Left renal pelvis (tissue), 4 donors: Measurements from ENCODE around the gene SRL. TPM values are rescaled to one million over a fixed set of nuclear protein-coding genes. Genes with fewer than 3 reads are reported as not detected.
A peak's percentile ranks its signal among the peaks of the same experiment; 100 is the strongest.

ENCODE experiments used
- DNase-seq, 4 donors: peaks; one replicate each; pipeline ENCODE4 v3.0.0-alpha.2; 2013; ENCODE audit warnings: low read depth in 4 of 4, low spot score in 3 of 4
- polyA plus RNA-seq, 4 donors: library from polyadenylated mRNA; unstranded; fragments of 120-200 nt; gene quantifications; one replicate each; pipeline ENCODE4 v1.2.1, GENCODE V29; 2013; ENCODE audit not compliant: insufficient read length in 4 of 4

SRL gene
- polyA plus RNA-seq, 4 donors: 0.90 to 2.9 (median 1.5) TPM

DNA sequence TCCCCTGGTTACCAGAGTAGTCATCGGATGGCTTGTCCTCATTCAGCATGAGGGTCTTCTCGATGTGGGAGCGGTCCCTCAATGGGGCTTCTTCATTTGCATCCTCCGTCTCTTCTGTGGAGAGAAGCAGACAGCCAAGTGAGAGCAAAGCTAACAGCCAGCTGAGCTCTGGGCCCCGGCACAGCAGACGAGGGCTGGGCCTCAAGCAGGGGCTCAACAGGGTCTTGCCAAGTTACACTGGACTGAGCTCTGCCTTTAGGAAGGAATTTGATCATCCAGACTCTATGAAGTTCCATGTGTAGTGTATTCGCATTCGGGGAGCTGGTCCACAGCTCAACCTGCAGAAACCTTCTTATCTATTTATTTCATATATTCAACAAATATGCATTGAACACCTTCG lies 37.4 kb downstream of the SRL start:
- no peak for DNase-seq

DNA sequence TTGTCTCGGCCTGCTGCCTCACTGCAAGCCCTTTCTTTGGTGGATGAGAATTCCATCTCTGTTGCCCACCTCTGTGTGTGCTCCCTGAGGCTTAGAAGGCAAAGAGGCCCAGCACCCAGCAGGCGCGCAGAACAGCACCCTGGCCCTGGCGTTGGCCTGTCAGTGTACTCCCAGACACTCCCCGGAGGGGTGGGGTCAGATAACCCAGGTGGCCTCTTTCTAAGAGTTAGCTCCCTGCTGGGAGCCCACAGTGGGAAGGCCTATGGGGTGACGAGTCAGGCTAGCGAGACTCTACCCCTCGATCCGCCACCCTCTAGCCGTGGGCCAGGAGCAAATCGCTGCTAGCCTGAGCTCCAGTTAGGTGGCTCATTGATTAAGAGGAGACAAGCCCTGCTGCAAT lies 38.1 kb downstream of the SRL start:
- DNase-seq: no peak

DNA sequence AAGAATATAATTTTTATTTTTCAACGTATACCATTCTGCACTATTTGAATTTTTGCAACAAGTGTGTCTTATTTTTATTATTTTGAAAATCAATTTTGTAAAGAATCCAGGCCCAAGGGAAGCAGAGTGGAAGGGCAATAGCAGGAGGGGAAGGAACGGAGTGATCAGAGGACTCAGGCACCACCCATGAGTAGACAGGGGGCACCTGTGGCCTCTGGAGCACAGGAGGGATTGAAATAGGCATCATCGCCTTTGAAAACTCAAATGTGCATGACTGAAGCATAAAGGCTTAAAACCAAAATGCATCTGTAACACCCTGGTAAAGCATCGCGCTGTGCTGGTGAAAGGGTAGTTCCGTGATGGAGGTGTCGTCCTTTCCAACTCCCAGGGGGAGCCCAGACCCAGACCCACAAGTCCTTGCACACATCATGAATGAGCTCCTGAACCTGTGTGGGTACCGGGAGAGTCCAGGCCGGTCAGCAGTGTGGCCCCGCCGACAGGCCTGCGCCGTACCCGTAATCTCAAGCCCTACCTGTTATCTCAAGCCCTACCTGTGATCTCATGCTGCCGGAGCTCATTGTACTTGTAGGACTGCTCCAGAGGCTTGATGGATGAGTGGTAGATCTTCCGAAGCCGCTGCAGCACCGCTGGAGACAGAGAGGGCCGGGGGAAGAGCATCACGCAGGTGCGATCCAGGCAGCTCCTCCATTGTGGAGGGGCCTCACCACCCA lies 39.1 kb downstream of the SRL start:
- no peak for DNase-seq

DNA sequence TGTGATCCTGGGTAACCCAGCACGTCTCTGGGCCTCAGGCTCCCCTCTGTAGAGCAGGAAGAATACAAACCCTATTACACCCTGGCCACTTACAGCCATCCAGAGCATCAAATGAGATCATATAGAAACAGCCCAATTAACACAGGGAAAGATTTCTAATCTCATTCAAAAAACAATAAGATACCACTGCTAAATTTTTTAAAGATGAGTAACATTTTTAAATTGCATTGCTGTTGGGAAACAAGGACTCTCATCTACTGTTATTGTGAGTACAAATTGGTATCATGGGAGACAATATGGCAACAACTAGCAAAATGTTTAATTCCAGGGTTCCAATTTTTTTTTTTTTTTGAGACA lies 41.1 kb downstream of the SRL start:
- no peak for DNase-seq

DNA sequence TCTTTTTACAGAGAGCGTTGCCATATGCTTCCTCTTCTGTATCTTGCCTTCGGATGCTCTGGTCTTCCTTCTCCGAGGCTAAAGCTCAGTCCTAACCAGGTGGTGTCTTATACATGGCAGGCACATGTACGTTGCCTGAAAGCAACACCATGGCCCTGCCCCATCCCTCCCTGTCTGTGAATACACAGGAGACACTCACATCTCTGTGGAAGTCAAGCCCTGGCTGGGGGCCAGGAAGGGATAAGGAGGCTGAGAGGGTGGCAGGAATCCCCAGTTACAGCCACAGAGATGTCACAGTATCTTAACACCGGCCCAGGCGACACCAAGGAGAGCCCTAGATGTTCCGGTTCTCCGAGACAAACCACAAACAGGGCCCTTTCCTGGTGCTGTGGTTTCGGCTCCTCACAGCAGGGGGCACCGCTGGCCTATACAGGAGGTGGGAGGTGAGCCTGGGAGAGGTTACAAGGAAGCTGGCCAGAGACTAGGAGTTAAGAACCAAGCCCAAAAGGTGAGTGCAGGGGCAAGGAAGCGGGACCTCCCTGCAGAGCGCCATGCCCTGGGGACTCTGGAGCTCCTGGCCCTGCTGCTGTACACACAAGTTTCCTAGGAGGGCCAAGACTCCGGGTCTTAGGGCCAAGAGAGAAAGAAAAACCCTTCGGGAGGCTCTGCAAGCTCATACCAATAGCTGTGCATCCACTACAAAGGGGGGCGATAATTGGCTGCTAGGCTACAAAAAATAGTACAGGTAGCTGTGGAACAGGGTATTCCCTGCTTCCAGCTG lies 41.7 kb downstream of the SRL start:
- DNase-seq: peak in 1 of 4 donors; percentile 33

DNA sequence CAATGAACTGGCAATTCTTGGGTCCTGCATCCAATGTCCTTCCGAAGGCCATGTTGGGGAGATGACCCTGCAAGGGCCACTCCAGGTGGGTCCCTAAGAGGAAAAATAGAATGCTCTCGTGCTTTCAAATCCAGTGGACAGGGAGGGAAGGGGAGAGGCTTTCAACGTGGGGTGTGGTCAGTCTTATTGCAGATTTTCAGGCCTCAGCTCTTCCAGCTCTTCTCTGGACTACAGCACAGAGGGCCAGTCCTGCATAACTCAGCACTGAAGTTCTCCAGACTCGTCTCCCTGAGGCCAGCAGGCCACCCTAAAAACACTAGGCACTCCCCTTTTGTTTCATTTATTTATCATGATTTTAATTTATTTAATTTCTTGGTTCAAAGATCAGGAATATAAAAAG lies 43.1 kb downstream of the SRL start:
- no peak for DNase-seq

DNA sequence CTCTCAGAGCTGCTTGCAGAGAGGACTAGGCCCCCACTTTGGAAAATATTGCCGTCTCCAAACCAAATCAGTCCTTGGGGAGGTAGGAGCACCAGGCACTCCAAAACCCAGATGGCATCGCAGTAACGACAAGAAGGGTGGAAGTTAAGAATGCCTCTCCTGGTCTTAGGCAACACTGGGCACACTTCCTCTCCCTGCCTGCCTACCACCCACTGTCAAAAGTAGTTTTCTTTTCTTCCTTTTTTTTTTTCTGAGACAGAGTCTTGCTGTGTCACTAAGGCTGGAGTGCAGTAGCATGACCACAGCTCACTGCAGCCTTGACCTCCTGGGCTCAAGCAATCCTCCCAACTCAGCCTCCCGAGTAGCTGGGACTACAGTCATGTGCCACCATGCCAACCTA lies 47.2 kb downstream of the SRL start:
- DNase-seq: no peak

DNA sequence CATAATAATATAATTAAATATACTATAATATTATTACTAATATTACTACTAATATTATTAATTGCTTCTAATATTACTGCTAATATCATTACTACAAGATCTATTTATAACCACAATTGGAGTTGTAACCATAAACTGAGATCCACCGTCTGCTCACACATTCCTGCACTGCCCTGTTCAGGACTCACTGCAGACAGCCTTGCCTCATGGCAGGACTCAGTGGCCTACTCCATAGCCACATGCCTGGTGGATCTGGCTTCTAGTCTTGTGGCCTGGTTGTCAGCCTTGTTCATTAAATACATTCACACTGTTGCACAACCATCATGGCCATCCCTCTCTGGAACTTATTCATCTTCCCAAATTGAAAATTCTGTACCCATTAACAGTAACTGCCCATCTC lies 48.0 kb downstream of the SRL start:
- DNase-seq: no peak

DNA sequence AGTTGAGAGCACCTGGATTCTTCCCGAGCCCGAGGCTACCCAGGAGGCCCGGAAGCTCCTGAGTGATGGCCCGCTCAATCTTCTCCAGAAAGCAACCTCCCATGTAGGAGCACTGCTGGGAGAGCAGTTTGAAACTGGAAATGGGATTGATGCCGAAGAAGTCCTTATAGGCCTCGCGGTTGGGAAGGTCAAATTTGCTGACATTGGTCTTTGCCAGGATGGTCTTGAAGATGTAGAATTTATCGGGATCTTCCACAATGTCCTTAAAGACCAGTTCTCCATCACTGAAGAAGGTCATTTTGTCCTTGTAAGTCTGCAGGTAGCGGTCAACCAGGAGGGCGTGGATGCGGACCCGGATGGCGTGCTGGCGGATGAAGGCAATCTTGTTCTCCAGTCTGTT lies 49.7 kb downstream of the SRL start:
- no peak for DNase-seq

DNA sequence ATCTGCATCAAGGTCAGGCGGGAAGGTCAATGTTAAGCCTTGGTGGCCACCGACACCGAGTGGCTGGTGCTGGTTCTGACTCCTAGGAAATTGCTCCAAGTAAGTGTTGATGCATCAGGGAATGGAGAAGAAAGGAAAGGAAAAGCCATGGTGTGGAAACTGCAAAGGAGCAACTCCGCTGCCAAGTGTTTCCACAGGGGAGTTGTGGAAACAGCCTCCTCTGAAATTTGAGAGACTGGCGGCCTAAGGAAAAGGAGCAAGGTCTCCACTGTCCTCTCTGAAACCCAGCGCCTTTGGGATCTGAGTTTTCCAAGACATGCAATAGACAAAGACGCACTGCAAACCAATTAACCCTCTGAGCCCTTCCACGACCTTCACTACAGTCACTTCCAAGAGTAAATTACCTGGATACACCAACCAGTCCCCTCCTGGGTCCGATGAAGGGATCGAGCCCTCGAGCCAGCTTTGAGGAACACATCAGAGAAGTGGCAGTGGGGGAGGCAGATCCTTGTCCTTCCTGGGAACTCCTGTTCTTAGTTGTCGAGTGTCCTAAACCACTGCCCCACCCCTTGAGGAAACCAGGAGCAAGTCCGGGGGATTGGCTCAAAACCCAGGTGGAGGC lies 51.1 kb downstream of the SRL start:
- no peak for DNase-seq

DNA sequence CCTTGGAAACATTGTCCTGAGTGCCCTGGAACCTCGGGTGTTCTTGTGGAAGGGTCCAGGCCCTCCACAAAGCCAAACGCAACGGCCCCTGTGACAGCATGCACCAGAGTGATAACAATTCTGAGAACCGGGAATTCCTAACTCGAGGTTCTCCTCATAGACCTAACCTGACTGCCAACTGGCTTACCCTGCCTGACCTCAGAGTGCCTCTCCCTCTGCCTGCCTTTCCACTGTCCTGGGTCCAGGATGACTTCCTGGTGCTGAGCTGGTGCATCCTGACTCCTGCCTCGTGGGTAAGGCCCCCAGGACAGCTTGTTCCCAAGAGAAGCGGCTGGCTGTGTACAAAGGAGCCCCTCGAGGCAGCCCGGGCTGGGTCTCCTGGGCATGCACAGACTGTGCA lies 51.8 kb downstream of the SRL start:
- no peak for DNase-seq

DNA sequence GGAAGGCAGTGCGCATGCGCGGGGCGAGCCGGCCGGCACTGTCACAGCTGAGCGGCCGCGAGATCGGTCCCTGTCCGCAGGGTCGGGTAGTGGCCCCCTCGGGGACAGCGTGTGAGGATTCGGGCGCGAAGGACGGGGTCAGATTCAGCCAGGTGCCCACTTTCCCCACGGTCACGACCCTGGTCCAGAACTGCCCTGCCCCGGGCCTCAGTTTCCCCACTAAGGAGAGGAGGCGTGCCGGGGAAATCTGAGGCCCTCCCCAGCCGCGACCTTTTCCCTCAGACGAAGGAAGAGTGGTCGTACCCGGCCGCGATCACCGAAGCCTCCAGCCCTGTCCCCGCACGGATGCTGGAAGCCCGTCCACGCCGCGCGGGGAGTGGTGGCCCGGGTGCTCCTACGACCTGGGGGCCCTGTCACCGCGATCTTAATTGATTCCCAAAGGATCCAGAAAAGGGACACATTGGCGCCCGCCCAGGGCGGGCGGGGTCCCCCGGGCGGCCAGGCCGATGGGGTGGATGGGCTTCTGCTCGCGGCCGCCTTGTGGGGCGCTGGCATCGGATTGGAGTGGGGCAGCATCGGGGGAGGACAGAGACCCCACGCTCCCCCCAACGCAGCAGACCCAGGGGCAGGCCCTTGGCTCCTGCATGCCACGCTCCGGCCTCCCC lies 57.7 kb downstream of the SRL start:
- DNase-seq: no peak

DNA sequence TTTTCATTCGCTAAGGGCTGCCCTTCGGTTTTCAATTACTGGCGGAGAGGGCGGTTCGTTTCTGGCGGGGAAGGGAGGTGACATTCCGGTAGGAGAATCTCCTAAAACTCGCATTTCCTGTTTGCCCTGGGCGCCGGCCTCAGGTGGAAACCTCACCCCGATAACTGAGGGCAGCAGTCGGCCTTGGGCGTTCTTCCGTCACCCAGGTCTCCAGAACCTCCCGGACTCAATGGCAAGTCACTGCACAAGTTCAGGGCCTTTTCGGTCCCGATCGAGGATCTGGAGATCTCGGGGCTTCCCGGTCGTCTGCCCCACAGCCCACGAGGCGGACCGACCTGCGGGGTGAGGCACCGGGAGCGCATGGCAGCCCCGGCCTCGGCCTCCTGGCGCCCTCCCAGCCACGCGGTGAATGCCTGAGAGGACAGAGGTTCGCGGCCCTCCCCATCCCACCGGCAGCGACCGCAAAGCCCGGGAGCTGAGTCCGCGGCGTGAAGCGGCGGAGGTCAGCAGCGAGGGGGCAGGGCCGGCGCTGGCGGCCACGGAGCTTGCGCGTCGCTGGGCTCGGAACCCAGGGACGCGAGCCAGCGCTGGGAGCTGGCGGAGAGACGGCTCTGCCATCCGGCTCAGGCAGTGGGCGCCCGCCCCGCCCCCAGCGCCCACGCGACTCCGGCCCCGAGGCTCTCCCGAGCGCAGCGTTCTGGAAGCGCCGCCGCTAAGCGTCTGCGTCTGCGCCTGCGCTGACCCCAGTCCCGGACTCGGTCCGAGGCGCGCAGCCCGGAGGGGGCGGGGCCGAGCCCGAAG lies 58.4 kb downstream of the SRL start:
- peak; percentile 79 to 87 (median 84) for DNase-seq

DNA sequence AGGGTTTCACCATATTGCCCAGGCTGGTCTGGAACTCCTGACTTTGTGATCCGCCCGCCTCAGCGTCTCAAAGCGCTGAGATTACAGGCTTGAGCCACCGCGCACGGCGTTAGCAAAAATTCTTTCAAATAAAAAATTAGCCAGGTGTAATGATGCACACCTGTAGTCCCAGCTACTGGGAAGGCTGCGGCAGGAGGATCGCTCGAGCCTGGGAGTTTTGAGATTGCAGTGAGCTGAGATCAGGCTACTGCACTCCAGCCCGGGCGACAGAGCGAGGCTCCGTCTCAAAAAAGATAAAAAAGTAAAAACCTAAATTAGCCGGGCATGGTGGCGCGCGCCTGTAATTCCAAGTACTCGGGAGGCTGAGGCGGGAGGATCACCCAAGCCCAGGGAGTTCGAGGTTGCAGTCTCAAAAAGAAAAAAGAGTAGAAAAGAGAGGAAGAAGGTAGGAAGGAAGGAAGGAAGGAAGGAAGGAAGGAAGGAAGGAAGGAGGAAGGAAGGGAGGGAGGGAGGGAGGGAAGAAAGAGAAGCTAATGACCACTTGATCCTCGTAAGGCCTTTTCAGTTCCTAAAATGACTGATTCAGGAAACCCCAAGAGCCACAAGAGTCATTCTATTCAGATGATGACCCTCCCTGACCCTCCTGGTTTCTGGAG lies 59.2 kb downstream of the SRL start:
- no peak for DNase-seq

DNA sequence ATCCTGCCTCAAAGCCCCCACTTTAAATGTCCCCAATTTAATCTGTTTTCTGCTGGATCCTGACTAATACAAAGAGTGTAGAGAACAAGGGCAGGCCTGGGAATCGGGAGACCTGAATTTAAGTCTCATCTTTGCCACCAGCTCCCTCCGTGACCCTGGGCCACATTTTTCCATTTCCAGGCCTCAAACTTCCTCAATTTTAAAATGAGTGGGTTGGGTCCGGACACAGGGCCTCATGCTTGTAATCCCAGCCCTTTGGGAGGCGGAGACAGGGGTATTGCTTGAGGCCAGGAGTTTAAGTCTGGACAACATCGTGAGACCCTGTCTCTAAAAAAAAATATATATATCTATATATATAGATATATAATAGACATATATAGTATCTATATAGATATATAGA lies 61.4 kb downstream of the SRL start:
- no peak for DNase-seq

DNA sequence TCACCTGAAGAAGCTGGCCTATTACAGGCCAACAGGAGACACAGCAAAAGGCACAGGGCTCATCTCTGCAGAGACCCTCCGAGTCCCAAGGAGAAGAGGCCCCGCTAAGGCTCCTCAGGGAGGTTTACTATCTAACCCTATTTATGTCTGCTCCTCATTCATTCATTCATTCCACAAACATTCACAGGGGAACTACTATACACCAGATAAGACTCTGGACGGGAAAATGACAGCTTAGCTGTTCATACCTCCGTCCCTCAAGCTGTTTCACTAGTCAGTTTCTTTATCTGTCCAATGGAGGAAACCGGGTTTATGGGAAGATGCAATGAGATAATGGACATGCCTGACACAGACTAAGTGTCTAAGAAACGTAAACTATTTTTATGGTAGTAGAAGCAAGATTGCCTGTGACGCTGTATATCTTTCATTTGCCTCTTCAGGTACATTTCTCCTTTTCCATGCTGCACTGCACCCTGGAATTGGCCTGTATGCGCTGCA lies 62.1 kb downstream of the SRL start:
- DNase-seq: no peak

DNA sequence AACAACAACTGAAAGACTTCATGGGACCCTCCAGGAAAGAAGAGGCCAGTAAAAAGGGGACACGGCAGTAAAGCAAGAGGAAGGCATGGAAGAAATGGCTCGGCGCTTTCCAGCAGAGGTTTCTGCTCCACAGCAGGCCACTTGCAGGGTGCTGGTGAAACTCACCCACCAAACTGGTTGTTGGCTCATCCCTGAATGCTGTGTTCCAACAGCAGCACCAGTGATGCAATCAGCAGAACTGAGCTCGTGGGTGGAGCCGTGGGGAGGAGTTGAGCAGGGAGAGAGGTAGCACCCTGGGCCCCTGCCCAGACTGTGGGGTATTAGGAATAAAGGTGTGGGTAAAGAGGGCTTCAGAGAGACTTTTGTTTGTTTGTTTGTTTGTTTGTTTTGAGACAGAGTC lies 62.9 kb downstream of the SRL start:
- DNase-seq: no peak

DNA sequence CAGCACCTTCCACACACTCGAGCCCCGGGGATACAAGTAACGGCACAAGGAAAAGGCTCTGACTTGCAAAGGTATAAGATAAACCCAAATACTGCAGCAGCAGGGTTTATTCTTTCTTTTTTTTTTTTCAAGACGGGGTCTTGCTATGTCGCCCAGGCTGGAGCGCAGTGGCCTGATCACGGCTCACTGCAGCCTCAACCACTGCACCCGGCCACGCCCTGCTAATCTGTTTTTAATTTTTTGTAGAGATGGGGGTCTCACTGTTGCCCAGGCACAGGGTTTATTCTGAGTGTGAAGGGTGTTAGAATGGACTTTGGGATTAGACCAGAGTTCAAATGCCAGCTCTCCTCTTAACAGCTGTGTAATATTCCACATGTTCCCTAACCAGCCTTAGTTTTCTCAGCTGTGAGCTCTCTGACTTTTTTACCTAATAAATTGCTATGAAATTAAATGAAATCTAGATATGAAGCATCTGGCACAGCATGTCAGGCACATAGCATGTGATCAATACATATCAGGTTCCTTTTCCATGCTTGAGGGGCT lies 63.3 kb downstream of the SRL start:
- no peak for DNase-seq

DNA sequence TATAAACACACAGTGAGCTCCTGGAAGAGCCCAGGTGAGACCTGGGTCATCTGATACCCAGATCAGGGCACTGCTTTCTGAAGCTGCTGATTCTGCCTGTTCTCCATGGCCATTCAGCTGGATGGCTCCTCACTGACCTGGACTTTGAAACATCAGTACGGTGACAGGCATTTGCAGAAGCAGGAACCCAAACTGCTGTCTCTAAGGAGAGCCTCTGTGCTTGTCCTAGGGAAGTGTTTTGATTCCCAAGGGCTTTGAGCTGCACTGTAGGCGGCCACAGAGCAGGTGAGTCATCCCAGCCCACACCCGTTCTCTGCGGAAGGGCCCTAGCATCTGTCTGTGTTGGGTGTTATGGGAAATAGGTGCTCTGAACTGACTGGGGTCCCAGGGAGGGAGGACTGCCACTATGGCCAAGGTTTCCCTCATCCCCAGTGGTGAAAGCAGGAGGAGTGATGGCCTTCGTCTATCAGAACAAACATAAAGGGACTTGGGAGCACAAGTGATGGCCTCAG lies 64.9 kb downstream of the SRL start:
- DNase-seq: no peak
